Measurements from ENCODE around the gene FOXR1.
A peak's percentile ranks its signal among the peaks of the same experiment; 100 is the strongest.
"Not testable (repeated sequence)": the region's sequence is repeated elsewhere in the genome, so short reads cannot be mapped to it uniquely, and the experiment has no call there.

Gene FOXR1

DNA sequence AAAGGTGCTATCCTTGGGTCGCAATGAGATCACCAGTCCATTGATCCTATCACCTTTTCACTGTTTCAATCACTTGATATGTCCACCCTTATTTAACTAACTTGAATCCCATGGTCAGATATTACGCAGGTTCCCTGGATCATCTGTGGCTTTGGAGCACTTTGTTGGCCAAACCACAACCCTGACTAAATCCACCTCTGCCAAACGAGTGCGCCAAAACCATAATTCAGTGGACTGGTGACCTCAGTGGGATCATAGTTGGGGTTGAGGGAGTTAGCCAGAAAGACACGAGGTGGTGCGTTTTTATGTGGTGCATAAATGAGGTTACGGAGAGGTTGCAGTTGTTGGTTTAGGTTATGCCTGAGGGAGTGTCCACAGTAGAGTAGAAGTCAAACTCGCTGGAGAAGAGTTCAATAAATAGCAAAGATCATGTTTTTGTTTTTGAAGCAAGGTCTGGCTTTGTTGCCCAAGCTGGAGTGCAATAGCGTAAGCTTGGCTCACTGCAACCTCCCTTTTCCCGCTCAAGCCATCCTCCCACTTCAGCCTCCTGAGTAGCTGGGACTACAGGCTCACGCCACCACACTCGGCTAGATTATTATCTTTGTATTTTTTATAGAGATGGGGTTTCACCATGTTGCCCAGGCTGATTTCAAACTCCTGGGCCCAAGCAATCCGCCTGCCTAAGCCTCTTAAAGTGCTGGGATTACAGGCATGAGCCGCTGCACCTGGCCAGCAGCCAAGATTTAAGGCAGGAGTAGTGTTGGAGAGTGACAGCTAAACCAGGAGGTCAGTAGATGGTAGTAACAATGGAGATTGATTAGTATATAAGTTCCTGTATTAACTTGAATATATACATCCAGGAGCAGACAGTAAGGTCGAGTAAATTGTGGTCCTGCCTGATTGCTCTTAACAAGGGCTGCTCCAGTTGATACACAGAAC lies 4.5 kb downstream of the FOXR1 start:
- Histone ChIP-seq H3K4me1 (ENCODE audit: control insufficient read depth, insufficient read depth, low read depth, low read length) (peaks cover 6% of the 10 kb centered on the region), H3K4me3 (ENCODE audit: insufficient read depth in 1 of 2, low read depth in 1 of 2, low read length in 2 of 2) (no peak overlapping the region), H3K9me3 (ENCODE audit: control insufficient read depth, low read length) (no peaks in the 10 kb centered on the region)

DNA sequence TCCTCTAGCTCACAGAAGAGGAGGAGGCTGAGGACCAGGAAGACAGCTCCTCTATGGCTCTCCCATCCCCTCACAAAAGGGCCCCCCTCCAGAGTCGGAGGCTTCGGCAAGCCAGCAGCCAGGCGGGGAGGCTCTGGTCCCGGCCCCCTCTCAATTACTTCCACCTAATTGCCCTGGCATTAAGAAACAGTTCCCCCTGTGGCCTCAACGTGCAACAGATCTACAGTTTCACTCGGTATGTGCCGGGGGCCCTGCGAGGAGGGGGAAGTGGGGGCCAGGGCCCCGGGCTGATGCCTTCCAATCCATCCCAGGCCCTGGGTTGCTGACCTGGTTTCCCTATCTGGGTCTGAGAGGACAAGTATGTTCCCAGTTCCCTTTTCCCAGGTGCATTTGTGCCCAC lies 7.9 kb downstream of the FOXR1 start:
- H4K8ac ChIP-seq (ENCODE audit: low read length) = no peak overlapping the region
- no peak overlapping the region for H3K23ac ChIP-seq (ENCODE audit: low read length in 2 of 2)
- H2AFZ ChIP-seq (ENCODE audit: low read depth, low read length) = no peak overlapping the region
- peaks cover 17 to 62% of the 10 kb centered on the region in 2 experiments for H3K27me3 ChIP-seq (ENCODE audit: control insufficient read depth in 1 of 2, insufficient read depth in 1 of 2, low read length in 2 of 2)
- H2BK12ac ChIP-seq (ENCODE audit: low read length in 2 of 2) = no peak overlapping the region
- H3K4me2 ChIP-seq (ENCODE audit: low read length, poor library complexity, severe bottlenecking) = no peak overlapping the region
- H3K9ac ChIP-seq (ENCODE audit: low read length) = no peak overlapping the region
- H2BK5ac ChIP-seq (ENCODE audit: low read depth, low read length, poor library complexity, severe bottlenecking) = no peak overlapping the region
- peaks cover 6% of the 10 kb centered on the region for H3K4me1 ChIP-seq (ENCODE audit: control insufficient read depth, insufficient read depth, low read depth, low read length)
- H3K4me3 ChIP-seq (ENCODE audit: insufficient read depth in 1 of 2, low read depth in 1 of 2, low read length in 2 of 2) = no peak overlapping the region
- H3K14ac ChIP-seq (ENCODE audit: low read length in 2 of 2) = no peak overlapping the region
- no peaks in the 10 kb centered on the region for H3K79me1 ChIP-seq (replicated peaks; ENCODE audit: low read length, poor library complexity, severe bottlenecking)
- DNase-seq = no peak
- 70% methylated on average over 9 of the region's 9 CpGs for WGBS
- no peaks in the 10 kb centered on the region for H3K9me3 ChIP-seq (ENCODE audit: control insufficient read depth, low read length)
- H2BK120ac ChIP-seq (ENCODE audit: low read depth, low read length) = no peak overlapping the region
- H3K36me3 ChIP-seq (ENCODE audit: control insufficient read depth in 1 of 2, insufficient read depth in 2 of 2, low read depth in 1 of 2, low read length in 2 of 2) = no peaks in the 10 kb centered on the region
- H2BK15ac ChIP-seq (ENCODE audit: low read depth, poor library complexity, severe bottlenecking) = no peak overlapping the region
- H4K91ac ChIP-seq (ENCODE audit: low read length) = no peak overlapping the region
- no peak overlapping the region for H3K27ac ChIP-seq (ENCODE audit: low read length, poor library complexity, severe bottlenecking)
- no peak overlapping the region for H3K18ac ChIP-seq (ENCODE audit: low read depth in 1 of 2, low read length in 2 of 2)
- H3K4ac ChIP-seq (ENCODE audit: low read depth in 1 of 2, low read length in 2 of 2) = no peak overlapping the region
- no peak overlapping the region for H2AK5ac ChIP-seq (ENCODE audit: low read length, severe bottlenecking)

More for the DNA sequence above, 4.5 kb downstream of the FOXR1 start:
- no peak overlapping the region for H4K91ac ChIP-seq (ENCODE audit: low read length)
- no peak overlapping the region for H2BK15ac ChIP-seq (ENCODE audit: low read depth, poor library complexity, severe bottlenecking)
- no peak overlapping the region for H3K9ac ChIP-seq (ENCODE audit: low read length)
- no peak overlapping the region for H3K23ac ChIP-seq (ENCODE audit: low read length in 2 of 2)
- no peaks in the 10 kb centered on the region for H3K79me1 ChIP-seq (replicated peaks; ENCODE audit: low read length, poor library complexity, severe bottlenecking)
- H3K4ac ChIP-seq (ENCODE audit: low read depth in 1 of 2, low read length in 2 of 2) = no peak overlapping the region
- no peak overlapping the region for H4K8ac ChIP-seq (ENCODE audit: low read length)
- no peak overlapping the region for H3K14ac ChIP-seq (ENCODE audit: low read length in 2 of 2)
- H2BK12ac ChIP-seq (ENCODE audit: low read length in 2 of 2) = no peak overlapping the region
- H3K18ac ChIP-seq (ENCODE audit: low read depth in 1 of 2, low read length in 2 of 2) = no peak overlapping the region
- H2AK5ac ChIP-seq (ENCODE audit: low read length, severe bottlenecking) = no peak overlapping the region
- no peak overlapping the region for H3K4me2 ChIP-seq (ENCODE audit: low read length, poor library complexity, severe bottlenecking)
- DNase-seq = no peak
- H3K27me3 ChIP-seq (ENCODE audit: control insufficient read depth in 1 of 2, insufficient read depth in 1 of 2, low read length in 2 of 2) = peaks cover 24 to 71% of the 10 kb centered on the region in 2 experiments
- no peak overlapping the region for H3K27ac ChIP-seq (ENCODE audit: low read length, poor library complexity, severe bottlenecking)
- H2AFZ ChIP-seq (ENCODE audit: low read depth, low read length) = no peak overlapping the region
- no peak overlapping the region for H2BK5ac ChIP-seq (ENCODE audit: low read depth, low read length, poor library complexity, severe bottlenecking)
- H3K36me3 ChIP-seq (ENCODE audit: control insufficient read depth in 1 of 2, insufficient read depth in 2 of 2, low read depth in 1 of 2, low read length in 2 of 2) = no peaks in the 10 kb centered on the region
- H2BK120ac ChIP-seq (ENCODE audit: low read depth, low read length) = no peak overlapping the region
- WGBS = 89% methylated on average over 13 of the region's 15 CpGs

DNA sequence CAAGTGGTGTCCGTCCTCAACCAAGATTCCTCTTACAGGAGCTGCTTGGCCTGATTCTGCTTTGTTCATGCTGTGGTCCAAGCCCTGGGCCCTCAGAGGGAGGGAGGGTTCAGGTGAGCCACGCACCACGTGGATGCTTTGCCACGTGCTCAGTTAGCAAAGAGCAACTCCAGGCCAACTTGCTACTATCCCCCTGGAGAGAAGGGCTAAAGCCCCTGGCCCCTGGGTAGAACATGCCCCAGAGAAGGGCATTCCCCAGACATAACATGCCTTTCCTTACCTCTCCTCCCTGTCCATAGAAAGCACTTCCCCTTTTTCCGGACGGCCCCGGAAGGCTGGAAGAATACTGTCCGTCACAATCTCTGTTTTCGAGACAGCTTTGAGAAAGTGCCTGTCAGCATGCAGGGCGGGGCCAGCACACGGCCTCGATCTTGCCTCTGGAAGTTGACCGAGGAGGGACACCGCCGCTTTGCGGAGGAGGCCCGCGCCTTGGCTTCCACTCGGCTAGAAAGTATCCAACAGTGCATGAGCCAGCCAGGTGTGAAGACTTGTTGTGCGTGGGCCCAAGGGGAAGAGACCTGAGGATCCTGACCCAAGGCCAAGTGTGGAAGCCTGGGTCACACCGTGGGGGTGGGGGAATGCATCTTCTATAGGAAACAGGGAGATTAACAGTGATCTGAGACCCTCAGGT lies 8.8 kb downstream of the FOXR1 start:
- WGBS = 48% methylated on average over 21 of the region's 21 CpGs
- H4K91ac ChIP-seq (ENCODE audit: low read length) = no peak overlapping the region

DNA sequence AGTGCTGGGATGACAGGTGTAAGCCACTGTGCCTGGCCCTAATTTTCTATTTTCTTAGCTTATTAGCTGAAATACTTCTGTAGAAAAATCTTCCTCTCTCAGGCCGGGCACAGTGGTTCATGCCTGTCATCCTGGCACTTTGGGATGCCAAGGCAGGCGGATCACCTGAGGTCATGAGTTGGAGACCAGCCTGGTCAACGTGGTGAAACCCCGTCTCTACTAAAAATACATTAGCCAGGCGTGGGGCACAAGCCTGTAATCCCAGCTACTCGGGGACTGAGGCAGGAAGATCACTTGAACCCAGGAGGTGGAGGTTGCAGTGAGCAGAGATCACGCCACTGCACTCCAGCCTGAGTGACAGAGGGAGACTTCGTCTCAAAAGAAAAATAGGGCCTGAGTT lies 12.8 kb downstream of the FOXR1 start:
- not testable (repeated sequence) for H4K91ac ChIP-seq (ENCODE audit: low read length); H2BK120ac ChIP-seq (ENCODE audit: low read depth, low read length); H3K79me1 ChIP-seq (replicated peaks; ENCODE audit: low read length, poor library complexity, severe bottlenecking); H2BK12ac ChIP-seq (ENCODE audit: low read length in 2 of 2); H3K4me2 ChIP-seq (ENCODE audit: low read length, poor library complexity, severe bottlenecking); H2AK5ac ChIP-seq (ENCODE audit: low read length, severe bottlenecking); H3K4me3 ChIP-seq (ENCODE audit: insufficient read depth in 1 of 2, low read depth in 1 of 2, low read length in 2 of 2); H4K8ac ChIP-seq (ENCODE audit: low read length); H2AFZ ChIP-seq (ENCODE audit: low read depth, low read length); H2BK15ac ChIP-seq (ENCODE audit: low read depth, poor library complexity, severe bottlenecking); H3K9ac ChIP-seq (ENCODE audit: low read length); H3K27ac ChIP-seq (ENCODE audit: low read length, poor library complexity, severe bottlenecking); H3K18ac ChIP-seq (ENCODE audit: low read depth in 1 of 2, low read length in 2 of 2); H3K4me1 ChIP-seq (ENCODE audit: control insufficient read depth, insufficient read depth, low read depth, low read length); DNase-seq; H3K9me3 ChIP-seq (ENCODE audit: control insufficient read depth, low read length); H3K36me3 ChIP-seq (ENCODE audit: control insufficient read depth in 1 of 2, insufficient read depth in 2 of 2, low read depth in 1 of 2, low read length in 2 of 2); H2BK5ac ChIP-seq (ENCODE audit: low read depth, low read length, poor library complexity, severe bottlenecking); H3K14ac ChIP-seq (ENCODE audit: low read length in 2 of 2); H3K4ac ChIP-seq (ENCODE audit: low read depth in 1 of 2, low read length in 2 of 2); H3K23ac ChIP-seq (ENCODE audit: low read length in 2 of 2)
- H3K27me3 ChIP-seq (ENCODE audit: control insufficient read depth in 1 of 2, insufficient read depth in 1 of 2, low read length in 2 of 2) = peaks cover 3 to 28% of the 10 kb centered on the region in 2 experiments
- 89% methylated on average over 8 of the region's 8 CpGs for WGBS

More for the DNA sequence above, 8.8 kb downstream of the FOXR1 start:
- Histone ChIP-seq H2AFZ (ENCODE audit: low read depth, low read length) (peak overlapping the region; percentile 39), H2BK5ac (ENCODE audit: low read depth, low read length, poor library complexity, severe bottlenecking) (no peak overlapping the region), H3K27ac (ENCODE audit: low read length, poor library complexity, severe bottlenecking) (no peak overlapping the region), H3K4me3 (ENCODE audit: insufficient read depth in 1 of 2, low read depth in 1 of 2, low read length in 2 of 2) (peak overlapping the region in 1 of 2 experiments; percentile 50), H3K14ac (ENCODE audit: low read length in 2 of 2) (no peak overlapping the region), H3K4ac (ENCODE audit: low read depth in 1 of 2, low read length in 2 of 2) (no peak overlapping the region), H2BK12ac (ENCODE audit: low read length in 2 of 2) (no peak overlapping the region), H3K79me1 (replicated peaks; ENCODE audit: low read length, poor library complexity, severe bottlenecking) (no peaks in the 10 kb centered on the region), H3K9me3 (ENCODE audit: control insufficient read depth, low read length) (no peaks in the 10 kb centered on the region), H3K18ac (ENCODE audit: low read depth in 1 of 2, low read length in 2 of 2) (no peak overlapping the region), H3K4me1 (ENCODE audit: control insufficient read depth, insufficient read depth, low read depth, low read length) (peaks cover 6% of the 10 kb centered on the region), H3K4me2 (ENCODE audit: low read length, poor library complexity, severe bottlenecking) (no peak overlapping the region), H3K27me3 (ENCODE audit: control insufficient read depth in 1 of 2, insufficient read depth in 1 of 2, low read length in 2 of 2) (peaks cover 8 to 59% of the 10 kb centered on the region in 2 experiments), H3K9ac (ENCODE audit: low read length) (peak overlapping the region; percentile 44), H2BK120ac (ENCODE audit: low read depth, low read length) (no peak overlapping the region), H2BK15ac (ENCODE audit: low read depth, poor library complexity, severe bottlenecking) (no peak overlapping the region), H4K8ac (ENCODE audit: low read length) (no peak overlapping the region), H3K36me3 (ENCODE audit: control insufficient read depth in 1 of 2, insufficient read depth in 2 of 2, low read depth in 1 of 2, low read length in 2 of 2) (no peaks in the 10 kb centered on the region), H2AK5ac (ENCODE audit: low read length, severe bottlenecking) (no peak overlapping the region), H3K23ac (ENCODE audit: low read length in 2 of 2) (no peak overlapping the region)
- no peak for DNase-seq

All from mesenchymal stem cell (in vitro differentiated cells and primary cell).